WTC11 (cell line): ENCODE measurements around the gene ANKRD29.

Experiments
- CTCF ChIP-seq: fragments of 200-600 bp; IDR thresholded peaks from 2 replicates; pipeline ENCODE4 v1.8.0; 2022; ENCODE audit warnings: antibody characterized with exemption
- ESRRA ChIP-seq: sonication (generic); formaldehyde crosslinking; IDR thresholded peaks from 2 replicates; pipeline ENCODE4 v1.8.1; 2022; ENCODE audit warnings: mild to moderate bottlenecking, missing genetic modification reagents, borderline replicate concordance
- FOXP1 ChIP-seq: sonication (generic); formaldehyde crosslinking; IDR thresholded peaks from 2 replicates; pipeline ENCODE4 v1.8.0; 2022; ENCODE audit warnings: missing genetic modification reagents, mild to moderate bottlenecking, moderate library complexity, borderline replicate concordance
- FOXP4 ChIP-seq: sonication (generic); formaldehyde crosslinking; IDR thresholded peaks from 2 replicates; pipeline ENCODE4 v1.8.0; 2022; ENCODE audit warnings: mild to moderate bottlenecking, missing genetic modification reagents
- KAT7 ChIP-seq: sonication (generic); formaldehyde crosslinking; IDR thresholded peaks from 2 replicates; pipeline ENCODE4 v1.8.1; 2023; ENCODE audit warnings: missing genetic modification reagents, mild to moderate bottlenecking, borderline replicate concordance
- MAX ChIP-seq: sonication (generic); formaldehyde crosslinking; IDR thresholded peaks from 2 replicates; pipeline ENCODE4 v1.8.0; 2022; ENCODE audit warnings: mild to moderate bottlenecking, missing genetic modification reagents
- NR2C2 ChIP-seq: sonication (generic); formaldehyde crosslinking; IDR thresholded peaks from 2 replicates; pipeline ENCODE4 v1.8.0; 2022; ENCODE audit warnings: mild to moderate bottlenecking, missing genetic modification reagents
- SP1 ChIP-seq: sonication (generic); formaldehyde crosslinking; conservative IDR thresholded peaks from 2 replicates; pipeline ENCODE4 v1.8.1; 2022; ENCODE audit warnings: missing genetic modification reagents
- TEAD4 ChIP-seq: sonication (generic); formaldehyde crosslinking; IDR thresholded peaks from 2 replicates; pipeline ENCODE4 v1.8.0; 2022; ENCODE audit warnings: mild to moderate bottlenecking, missing genetic modification reagents
- ZNF121 ChIP-seq: sonication (generic); formaldehyde crosslinking; IDR thresholded peaks from 2 replicates; pipeline ENCODE4 v1.8.0; 2023; ENCODE audit warnings: missing genetic modification reagents
- ZNF232 ChIP-seq: sonication (generic); formaldehyde crosslinking; IDR thresholded peaks from 2 replicates; pipeline ENCODE4 v1.8.0; 2022; ENCODE audit warnings: mild to moderate bottlenecking, missing genetic modification reagents

- no peak for TF ChIP-seq CTCF
- no peak for TF ChIP-seq ZNF232
- no peak for TF ChIP-seq ZNF121 (CRISPR knock-in tag)
- no peak for TF ChIP-seq TEAD4
- TF ChIP-seq NR2C2 (CRISPR knock-in tag): no peak
- no peak for TF ChIP-seq MAX
- no peak for TF ChIP-seq ESRRA (CRISPR knock-in tag)
- TF ChIP-seq FOXP1 (CRISPR knock-in tag): no peak
- no peak for TF ChIP-seq KAT7 (CRISPR knock-in tag)
- TF ChIP-seq FOXP4 (CRISPR knock-in tag): no peak
- TF ChIP-seq SP1 (CRISPR knock-in tag): no peak
These were observed 90.1 kb downstream of the ANKRD29 start for GRCh38 chr18:23572570-23572969.
